ENCODE results near the gene STXBP2. TPM values are rescaled to one million over a fixed set of nuclear protein-coding genes. Genes with fewer than 3 reads are reported as not detected.

The STXBP2 gene
- total RNA-seq, 4 donors from 2014 or later, result 4.4 to 16.9 (median 14.1) TPM

DNA sequence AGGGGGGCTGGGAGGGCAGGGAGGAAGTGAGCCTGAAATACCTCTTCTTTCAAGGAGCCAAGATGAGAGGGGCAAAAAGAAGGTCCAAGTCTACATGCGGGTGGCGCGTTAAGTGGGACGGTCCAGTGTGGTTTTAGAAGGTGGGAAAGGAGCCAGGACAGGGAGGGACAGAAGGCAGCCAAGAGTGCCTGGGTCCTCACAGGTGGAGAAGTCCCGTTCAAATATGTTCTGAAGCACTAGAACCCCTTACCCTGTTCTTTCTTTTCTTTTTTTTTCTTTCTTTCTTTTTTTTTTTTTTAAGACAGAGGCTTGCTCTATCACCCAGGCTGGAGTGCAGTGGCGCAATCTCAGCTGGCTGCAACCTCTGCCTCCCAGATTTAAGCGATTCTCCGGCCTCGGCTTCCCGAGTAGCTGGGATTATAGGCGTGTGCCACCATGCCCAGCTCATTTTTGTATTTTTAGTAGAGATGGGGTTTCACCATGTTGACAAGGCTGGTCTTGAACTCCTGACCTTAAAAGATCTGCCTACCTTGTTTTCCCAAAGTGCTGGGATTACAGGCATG lies 33.9 kb upstream of the STXBP2 start:
- Histone ChIP-seq H3K9me3 (no peaks in the 10 kb centered on the region), H3K27ac (no peak overlapping the region), H3K36me3 (no peaks in the 10 kb centered on the region), H3K4me3 (no peak overlapping the region), H3K27me3 (peaks cover 98% of the 10 kb centered on the region), H3K4me1 (no peaks in the 10 kb centered on the region)
- 67 to 69% methylated on average over 5 to 11 of the region's 11 CpGs for WGBS, 2 donors (ENCODE audit: low coverage in 1 of 2)
- ATAC-seq, result no peak
- TF ChIP-seq EP300 (IDR thresholded peaks at IDR 0.05), result no peak

DNA sequence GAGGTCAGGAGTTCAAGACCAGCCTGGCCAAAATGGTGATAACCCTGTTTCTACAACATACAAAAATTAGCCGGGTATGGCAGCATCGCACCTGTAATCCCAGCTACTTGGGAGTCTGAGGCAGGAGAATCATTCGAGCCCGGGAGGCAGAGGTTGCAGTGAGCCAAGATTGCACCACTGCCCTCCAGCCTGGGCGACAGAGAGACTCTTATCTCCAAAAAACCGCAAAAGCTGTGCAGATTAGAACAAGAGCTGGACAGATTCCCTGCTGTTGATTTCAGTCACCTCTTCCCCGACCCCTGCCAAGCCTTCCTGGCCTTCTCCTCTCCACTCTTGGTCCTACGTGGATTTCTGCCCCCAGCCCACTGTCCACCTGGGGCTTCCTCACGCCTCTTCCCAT lies 33.0 kb upstream of the STXBP2 start:
- H3K9me3 ChIP-seq, result no peaks in the 10 kb centered on the region
- no peak for ATAC-seq
- no peak overlapping the region for H3K4me3 ChIP-seq
- H3K27me3 ChIP-seq, result peaks cover 89% of the 10 kb centered on the region
- 56 to 79% methylated on average over 3 to 7 of the region's 9 CpGs for WGBS, 2 donors (ENCODE audit: low coverage in 1 of 2)
- H3K27ac ChIP-seq, result no peak overlapping the region
- H3K4me1 ChIP-seq, result no peaks in the 10 kb centered on the region
- TF ChIP-seq, protein P1, sequence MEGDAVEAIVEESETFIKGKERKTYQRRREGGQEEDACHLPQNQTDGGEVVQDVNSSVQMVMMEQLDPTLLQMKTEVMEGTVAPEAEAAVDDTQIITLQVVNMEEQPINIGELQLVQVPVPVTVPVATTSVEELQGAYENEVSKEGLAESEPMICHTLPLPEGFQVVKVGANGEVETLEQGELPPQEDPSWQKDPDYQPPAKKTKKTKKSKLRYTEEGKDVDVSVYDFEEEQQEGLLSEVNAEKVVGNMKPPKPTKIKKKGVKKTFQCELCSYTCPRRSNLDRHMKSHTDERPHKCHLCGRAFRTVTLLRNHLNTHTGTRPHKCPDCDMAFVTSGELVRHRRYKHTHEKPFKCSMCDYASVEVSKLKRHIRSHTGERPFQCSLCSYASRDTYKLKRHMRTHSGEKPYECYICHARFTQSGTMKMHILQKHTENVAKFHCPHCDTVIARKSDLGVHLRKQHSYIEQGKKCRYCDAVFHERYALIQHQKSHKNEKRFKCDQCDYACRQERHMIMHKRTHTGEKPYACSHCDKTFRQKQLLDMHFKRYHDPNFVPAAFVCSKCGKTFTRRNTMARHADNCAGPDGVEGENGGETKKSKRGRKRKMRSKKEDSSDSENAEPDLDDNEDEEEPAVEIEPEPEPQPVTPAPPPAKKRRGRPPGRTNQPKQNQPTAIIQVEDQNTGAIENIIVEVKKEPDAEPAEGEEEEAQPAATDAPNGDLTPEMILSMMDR (IDR thresholded peaks at IDR 0.05), result no peak
- no peaks in the 10 kb centered on the region for H3K36me3 ChIP-seq

DNA sequence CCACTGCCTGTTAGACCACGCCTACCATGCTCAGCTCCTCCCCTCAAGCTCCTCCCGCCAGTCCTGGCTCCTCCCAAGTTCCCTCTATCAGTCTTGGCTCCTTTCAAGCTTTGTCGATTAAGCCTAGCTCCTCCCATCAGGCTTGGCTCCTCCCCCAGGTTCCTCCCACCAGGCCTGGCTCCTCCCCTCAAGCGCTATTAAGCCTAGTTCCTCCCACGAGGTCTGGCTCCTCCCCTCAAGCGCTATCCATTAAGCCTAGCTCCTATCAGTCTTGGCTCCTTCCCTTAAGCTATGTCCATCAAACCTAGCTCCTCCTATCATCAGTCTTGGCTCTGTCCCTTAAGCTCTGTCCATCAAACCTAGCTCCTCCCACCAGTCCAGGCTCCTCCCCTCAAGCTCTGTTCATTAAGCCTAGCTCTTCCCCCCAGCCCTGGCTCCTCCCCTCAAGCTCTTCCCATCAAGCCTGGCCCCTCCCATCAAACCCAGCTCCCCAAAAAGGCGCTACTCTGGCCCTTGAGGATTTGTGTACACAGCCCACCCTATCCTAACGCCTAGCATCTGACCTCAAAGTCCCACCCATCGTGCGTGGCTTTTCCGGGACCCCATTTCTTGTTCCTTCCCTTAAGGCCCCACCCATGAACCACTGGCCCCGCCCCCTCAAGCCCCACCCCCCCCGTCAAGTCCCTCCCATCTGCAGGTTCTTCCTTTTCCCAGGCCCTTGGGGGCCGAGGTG lies 31.3 kb upstream of the STXBP2 start:
- Histone ChIP-seq H3K4me1 (no peaks in the 10 kb centered on the region), H3K4me3 (no peak overlapping the region), H3K9me3 (no peaks in the 10 kb centered on the region), H3K36me3 (no peaks in the 10 kb centered on the region), H3K27me3 (peaks cover 73% of the 10 kb centered on the region), H3K27ac (no peak overlapping the region)
- ATAC-seq, result no peak
- TF ChIP-seq POLR2AphosphoS5 (IDR thresholded peaks at IDR 0.05) (no peak), POLR2A (IDR thresholded peaks at IDR 0.05) (no peak), EP300 (IDR thresholded peaks at IDR 0.05) (no peak)
- TF ChIP-seq, protein P1 (IDR thresholded peaks at IDR 0.05), result no peak
- 61 to 68% methylated on average over 7 to 14 of the region's 14 CpGs for WGBS, 2 donors (ENCODE audit: low coverage in 1 of 2)

DNA sequence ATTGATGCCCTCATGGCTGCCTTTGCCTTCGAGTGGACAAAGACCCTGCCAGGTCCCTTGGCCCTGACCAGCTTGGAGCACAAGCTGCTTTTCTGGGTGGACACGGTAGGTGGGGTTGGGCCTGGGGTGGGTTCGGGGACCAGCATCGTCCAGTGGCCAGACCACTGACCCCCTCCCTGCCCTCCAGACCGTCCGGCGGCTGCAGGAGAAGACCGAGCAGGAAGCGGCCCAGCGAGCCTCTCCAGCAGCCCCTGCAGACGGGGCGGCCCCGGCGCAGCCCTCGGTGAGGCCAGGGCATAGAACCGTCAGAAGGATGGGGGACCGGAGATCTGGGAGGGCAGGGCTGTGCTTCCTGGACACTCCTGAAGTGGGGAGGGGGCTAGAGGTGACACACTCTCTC lies 30.6 kb upstream of the STXBP2 start:
- Histone ChIP-seq H3K36me3 (no peaks in the 10 kb centered on the region), H3K4me3 (no peak overlapping the region), H3K4me1 (no peaks in the 10 kb centered on the region), H3K27ac (no peak overlapping the region), H3K27me3 (peaks cover 72% of the 10 kb centered on the region), H3K9me3 (no peaks in the 10 kb centered on the region)
- TF ChIP-seq POLR2AphosphoS5 (IDR thresholded peaks at IDR 0.05), result no peak
- TF ChIP-seq, protein P1 (IDR thresholded peaks at IDR 0.05), result no peak
- no peak for TF ChIP-seq POLR2A (IDR thresholded peaks at IDR 0.05)
- TF ChIP-seq EP300 (IDR thresholded peaks at IDR 0.05), result no peak
- ATAC-seq, result no peak
- WGBS, 2 donors (ENCODE audit: low coverage in 1 of 2), result 60% methylated on average over 1 of the region's 17 CpGs; no CpG with 5 or more reads in 1 of the 2 donors

DNA sequence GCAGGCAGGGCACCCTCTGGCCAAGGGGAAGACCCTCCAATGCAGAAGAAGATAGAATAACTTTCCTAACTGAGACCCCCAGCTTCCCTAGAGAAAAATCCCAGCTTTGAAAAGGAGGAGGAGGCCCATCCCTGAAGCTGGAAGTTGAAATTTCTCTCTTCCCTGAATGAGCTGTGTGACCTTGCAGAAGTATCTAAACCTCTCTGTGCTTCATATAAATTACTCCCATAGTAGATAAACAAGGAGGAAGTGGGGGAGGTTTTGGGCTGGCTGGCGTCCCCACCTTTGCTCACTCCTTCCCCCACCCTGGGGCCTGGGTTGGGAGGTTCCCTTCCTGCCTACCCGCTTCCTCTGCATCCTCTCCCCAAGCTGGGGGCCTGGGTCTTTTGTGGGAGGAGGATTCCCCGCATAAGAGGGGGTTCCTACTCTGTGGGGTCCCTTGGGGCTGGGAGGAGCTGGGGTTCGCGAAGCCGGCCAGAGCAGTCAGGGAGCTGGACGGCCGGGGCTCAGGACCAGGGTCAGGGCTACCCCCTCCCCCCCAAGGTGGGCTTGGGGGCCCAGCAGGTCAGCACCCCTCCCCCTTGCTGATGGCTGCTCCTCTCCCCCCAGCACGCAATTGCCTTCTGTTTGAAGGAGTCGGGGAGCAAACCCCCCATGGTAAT lies 29.6 kb upstream of the STXBP2 start:
- no peak for ATAC-seq
- H3K9me3 ChIP-seq, result no peaks in the 10 kb centered on the region
- no peak overlapping the region for H3K27ac ChIP-seq
- H3K27me3 ChIP-seq, result peaks cover 62% of the 10 kb centered on the region
- H3K4me1 ChIP-seq, result no peaks in the 10 kb centered on the region
- no peak for TF ChIP-seq EP300 (IDR thresholded peaks at IDR 0.05)
- no peak for TF ChIP-seq POLR2A (IDR thresholded peaks at IDR 0.05)
- no peak for TF ChIP-seq POLR2AphosphoS5 (IDR thresholded peaks at IDR 0.05)
- TF ChIP-seq, protein P1 (IDR thresholded peaks at IDR 0.05), result no peak
- no peak overlapping the region for H3K4me3 ChIP-seq
- H3K36me3 ChIP-seq, result no peaks in the 10 kb centered on the region
- no CpG with 5 or more reads among the region's 10 CpGs for WGBS, 2 donors (ENCODE audit: low coverage in 1 of 2)
